NCI-H2196 (cell line): ENCODE measurements around the gene CTNNA2.
"Not testable (repeated sequence)": the region's sequence is repeated elsewhere in the genome, so short reads cannot be mapped to it uniquely, and the experiment has no call there.

Source experiments
- DNase-seq: peaks from one replicate; lab custom pipeline; 2025; ENCODE audit not compliant: unreplicated experiment; lab: John Stamatoyannopoulos, UW

CTNNA2 gene

GRCh38 chr2:80132281-80132680 is 619.4 kb downstream of the CTNNA2 start:
- DNase-seq: no peak

GRCh38 chr2:80135001-80135400 is 622.1 kb downstream of the CTNNA2 start:
- DNase-seq: no peak

- no peak for DNase-seq
These were observed 623.5 kb downstream of the CTNNA2 start for GRCh38 chr2:80136338-80136737.

- no peak for DNase-seq
These were observed 626.1 kb downstream of the CTNNA2 start for GRCh38 chr2:80139001-80139400.

- DNase-seq: no peak
These were observed 628.3 kb downstream of the CTNNA2 start for GRCh38 chr2:80141007-80141726.

- no peak for DNase-seq
These were observed 632.6 kb downstream of the CTNNA2 start for GRCh38 chr2:80145499-80145898.

- not testable (repeated sequence) for DNase-seq
These were observed 633.9 kb downstream of the CTNNA2 start for GRCh38 chr2:80146757-80147156.

GRCh38 chr2:80147690-80148089 is 634.8 kb downstream of the CTNNA2 start:
- DNase-seq: no peak

- no peak for DNase-seq
These were observed 636.1 kb downstream of the CTNNA2 start for GRCh38 chr2:80148906-80149305.

- DNase-seq: no peak
These were observed 637.1 kb downstream of the CTNNA2 start for GRCh38 chr2:80149991-80150390.

GRCh38 chr2:80151248-80151647 is 638.4 kb downstream of the CTNNA2 start:
- DNase-seq: no peak

GRCh38 chr2:80151651-80152050 is 638.8 kb downstream of the CTNNA2 start:
- no peak for DNase-seq

GRCh38 chr2:80153151-80153550 is 640.3 kb downstream of the CTNNA2 start:
- DNase-seq: no peak

- DNase-seq: no peak
These were observed 640.9 kb downstream of the CTNNA2 start for GRCh38 chr2:80153768-80154167.

- DNase-seq: no peak
These were observed 641.5 kb downstream of the CTNNA2 start for GRCh38 chr2:80154231-80154915.

- DNase-seq: no peak
These were observed 651.5 kb downstream of the CTNNA2 start for GRCh38 chr2:80164375-80164774.

- DNase-seq: no peak
These were observed 653.8 kb downstream of the CTNNA2 start for GRCh38 chr2:80166483-80167171.

- DNase-seq: no peak
These were observed 654.5 kb downstream of the CTNNA2 start for GRCh38 chr2:80167284-80167808.

- DNase-seq: no peak
These were observed 655.2 kb downstream of the CTNNA2 start for GRCh38 chr2:80168037-80168436.

GRCh38 chr2:80168801-80169200 is 656.0 kb downstream of the CTNNA2 start:
- DNase-seq: no peak

- DNase-seq: no peak
These were observed 657.2 kb downstream of the CTNNA2 start for GRCh38 chr2:80169811-80170594.
